HG03135 (cell line): Measurements from ENCODE around the gene ANO9.
"Not testable (repeated sequence)": the region's sequence is repeated elsewhere in the genome, so short reads cannot be mapped to it uniquely, and the experiment has no call there.

Experiments
- ATAC-seq: cut with Tn5 transposase; IDR thresholded peaks from one replicate; pipeline ENCODE4 v1.9.1; 2021; ENCODE audit warnings: mild to moderate bottlenecking, moderate library complexity; ENCODE audit not compliant: unreplicated experiment

Gene ANO9

DNA sequence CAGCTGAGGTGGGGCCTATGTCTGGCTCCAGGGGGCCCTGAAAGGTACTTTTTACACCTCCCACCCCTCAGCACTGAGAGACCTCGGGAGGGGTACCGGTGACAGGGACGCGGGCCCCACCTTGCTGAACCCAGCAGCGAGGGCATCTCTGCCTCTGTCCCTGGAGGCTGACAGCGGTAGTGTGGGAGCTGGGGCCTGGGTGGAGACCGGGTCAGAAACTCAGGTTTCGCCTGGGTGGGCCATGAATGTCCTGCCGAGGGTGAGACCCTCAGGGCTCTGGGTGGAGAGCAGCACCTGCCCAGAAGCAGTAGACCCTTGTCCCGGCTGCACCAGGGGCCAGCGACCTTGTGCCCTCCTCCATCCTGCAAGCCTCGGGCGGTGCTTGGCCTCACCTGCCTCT lies 30.5 kb upstream of the ANO9 start:
- no peak for ATAC-seq

DNA sequence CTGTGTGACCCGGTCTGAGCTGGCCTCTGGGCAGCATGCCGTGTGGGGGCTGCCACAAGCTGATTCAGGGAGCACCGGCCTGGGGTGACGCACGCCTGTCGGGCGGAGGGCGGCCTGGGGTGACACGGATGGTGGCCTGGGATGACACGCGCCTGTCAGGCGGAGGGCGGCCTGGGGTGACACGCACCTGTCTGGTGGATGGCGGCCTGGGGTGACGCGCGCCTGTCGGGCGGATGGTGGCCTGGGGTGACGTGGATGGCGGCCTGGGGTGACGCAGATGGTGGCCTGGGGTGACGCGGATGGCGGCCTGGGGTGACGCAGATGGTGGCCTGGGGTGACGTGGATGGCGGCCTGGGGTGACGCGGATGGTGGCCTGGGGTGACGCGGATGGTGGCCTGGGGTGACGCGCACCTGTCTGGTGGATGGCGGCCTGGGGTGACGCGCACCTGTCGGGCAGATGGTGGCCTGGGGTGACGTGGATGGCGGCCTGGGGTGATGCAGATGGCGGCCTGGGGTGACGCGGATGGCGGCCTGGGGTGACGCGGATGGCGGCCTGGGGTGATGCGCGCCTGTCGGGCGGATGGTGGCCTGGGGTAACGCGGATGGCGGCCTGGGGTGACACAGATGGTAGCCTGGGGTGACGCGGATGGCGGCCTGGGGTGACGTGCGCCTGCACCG lies 29.8 kb upstream of the ANO9 start:
- ATAC-seq = no peak

DNA sequence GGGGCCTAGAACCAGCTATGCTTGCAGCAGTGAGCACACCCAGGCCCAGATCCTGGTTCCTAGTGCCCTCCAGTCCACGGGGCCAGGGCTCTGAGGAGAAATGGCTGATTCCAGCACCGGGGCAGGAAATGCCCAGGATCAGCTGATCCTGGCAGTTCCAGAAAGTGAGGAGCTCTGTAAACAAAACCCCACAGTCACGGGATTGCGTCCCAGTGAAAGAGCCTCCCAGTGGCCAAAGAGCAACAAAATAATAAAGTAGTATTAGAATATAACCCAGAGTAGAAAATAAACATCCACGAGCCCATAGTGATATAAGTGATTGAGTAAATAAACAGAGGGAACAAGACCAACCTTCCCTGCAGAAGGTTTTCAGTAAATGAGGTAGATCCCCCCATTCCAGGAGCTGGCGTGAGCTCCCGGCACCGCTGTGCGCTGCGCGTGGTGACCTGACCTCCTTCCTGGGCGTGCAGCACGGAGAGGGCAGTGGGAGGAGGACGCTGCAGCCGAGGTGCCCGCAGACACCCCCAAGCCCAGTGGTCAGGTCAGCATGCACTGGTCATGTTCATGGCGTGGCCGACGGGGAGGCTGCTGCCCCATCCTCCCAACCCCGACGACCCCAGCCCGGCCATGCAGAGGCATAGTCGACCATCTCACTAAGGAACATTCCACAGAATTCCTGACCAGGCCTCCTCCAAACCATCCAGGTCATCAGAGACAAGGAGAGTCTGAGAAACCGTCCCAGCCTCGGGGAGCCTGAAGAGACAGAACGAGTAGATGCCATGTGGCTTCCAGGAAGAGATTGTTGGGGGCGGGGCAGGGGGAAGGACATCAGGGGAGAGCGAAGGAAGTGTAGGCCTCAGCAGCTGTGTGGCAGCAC lies 28.1 kb upstream of the ANO9 start:
- no peak for ATAC-seq

DNA sequence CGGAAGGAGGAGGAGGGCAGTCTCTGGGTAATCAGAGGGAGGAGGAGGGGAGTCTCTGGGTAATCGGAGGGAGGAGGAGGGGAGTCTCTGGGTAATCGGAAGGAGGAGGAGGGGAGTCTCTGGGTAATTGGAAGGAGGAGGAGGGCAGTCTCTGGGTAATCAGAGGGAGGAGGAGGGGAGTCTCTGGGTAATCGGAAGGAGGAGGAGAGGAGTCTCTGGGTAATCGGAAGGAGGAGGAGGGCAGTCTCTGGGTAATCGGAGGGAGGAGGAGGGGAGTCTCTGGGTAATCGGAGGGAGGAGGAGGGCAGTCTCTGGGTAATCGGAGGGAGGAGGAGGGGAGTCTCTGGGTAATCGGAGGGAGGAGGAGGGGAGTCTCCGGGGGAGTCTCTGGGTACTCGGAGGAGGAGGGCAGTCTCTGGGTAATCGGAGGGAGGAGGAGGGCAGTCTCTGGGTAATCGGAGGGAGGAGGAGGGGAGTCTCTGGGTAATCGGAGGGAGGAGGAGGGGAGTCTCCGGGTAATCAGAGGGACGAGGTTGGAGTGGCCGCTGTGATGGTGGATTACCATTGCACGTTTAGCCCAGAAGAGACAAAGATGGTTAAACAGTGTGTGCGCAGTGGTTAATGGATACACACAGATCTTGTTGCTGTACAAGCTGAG lies 27.3 kb upstream of the ANO9 start:
- not testable (repeated sequence) for ATAC-seq

DNA sequence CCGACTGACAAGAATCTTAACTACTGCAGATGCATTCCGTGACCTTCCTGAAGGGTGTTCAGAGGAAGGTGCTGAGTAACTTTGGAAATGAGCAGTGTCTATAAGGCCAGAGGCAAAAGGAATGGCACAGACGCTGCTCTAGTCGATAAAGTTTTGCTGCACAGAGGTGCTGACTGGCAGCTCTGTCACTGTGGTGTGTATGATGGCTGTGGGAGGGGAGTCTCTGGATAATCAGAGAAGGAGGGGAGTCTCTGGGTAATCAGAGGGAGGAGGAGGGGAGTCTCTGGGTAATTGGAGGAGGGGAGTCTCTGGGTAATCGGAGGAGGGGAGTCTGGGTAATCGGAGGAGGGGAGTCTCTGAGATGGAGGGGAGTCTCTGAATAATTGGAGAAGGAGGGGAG lies 26.7 kb upstream of the ANO9 start:
- no peak for ATAC-seq

DNA sequence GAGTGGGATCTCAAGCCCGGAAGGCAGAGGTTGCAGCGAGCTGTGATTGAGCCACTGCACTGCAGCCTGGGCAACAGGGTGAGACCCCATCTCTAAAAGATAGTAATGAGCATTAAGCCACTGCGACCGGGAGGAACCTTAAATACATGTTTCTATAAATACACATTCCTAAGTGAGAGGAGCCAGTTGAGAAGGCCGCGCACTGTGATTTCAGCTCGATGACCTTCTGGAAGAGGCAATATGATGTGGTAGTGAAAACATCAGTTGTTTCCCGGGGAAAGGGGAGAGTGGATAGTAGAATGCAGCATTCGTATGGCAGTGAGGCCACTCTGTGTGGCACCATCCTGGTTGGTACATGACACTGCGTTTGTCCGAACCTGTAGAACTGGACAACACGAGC lies 26.2 kb upstream of the ANO9 start:
- no peak for ATAC-seq

GRCh38 chr11:465896-466530 lies 24.2 kb upstream of the ANO9 start:
- no peak for ATAC-seq

- no peak for ATAC-seq
Observed at GRCh38 chr11:464316-464715, 22.5 kb upstream of the ANO9 start.

DNA sequence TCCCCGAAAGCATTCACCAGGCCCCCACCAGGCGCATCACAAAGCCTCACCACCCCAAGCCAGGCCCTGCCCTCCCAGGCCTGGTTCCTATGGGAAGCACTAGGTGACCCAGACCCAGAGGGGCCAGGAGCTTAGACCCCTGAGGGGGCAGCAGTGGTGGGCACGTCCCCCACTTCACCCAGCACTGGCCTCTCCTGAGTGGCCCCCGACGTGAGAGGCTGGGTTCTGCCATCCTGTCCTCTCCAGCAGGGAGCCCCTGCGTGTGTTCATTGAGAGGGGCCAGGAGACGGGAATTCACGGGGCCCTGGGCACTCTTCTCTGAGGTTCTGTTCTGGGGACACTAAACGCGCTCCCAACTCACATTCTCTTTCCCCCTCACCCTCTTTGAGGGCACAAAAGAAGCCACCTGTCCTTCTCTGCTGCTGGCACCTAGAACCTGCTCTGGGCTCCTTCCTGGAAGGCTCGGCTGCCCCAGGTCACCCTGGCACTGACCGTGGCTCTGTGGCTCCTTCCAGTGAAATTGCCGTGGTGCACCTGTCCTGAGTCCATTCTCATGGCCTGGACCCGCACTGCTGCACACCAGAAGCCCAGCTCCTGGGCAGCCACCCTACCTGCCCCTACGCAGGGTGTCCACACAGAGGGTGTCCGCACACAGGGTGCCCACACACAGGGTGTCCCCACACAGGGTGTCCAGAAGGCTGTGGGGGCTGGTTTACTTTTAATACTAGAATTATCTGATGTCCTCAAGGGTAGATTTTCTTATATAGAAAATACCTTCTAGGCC lies 20.5 kb upstream of the ANO9 start:
- no peak for ATAC-seq

- ATAC-seq = no peak
Observed at GRCh38 chr11:461626-462025, 19.8 kb upstream of the ANO9 start.

- no peak for ATAC-seq
Observed at GRCh38 chr11:460331-461199, 18.8 kb upstream of the ANO9 start.

- ATAC-seq = no peak
Observed at GRCh38 chr11:459511-460220, 17.9 kb upstream of the ANO9 start.

- ATAC-seq = no peak
Observed at GRCh38 chr11:457111-457760, 15.4 kb upstream of the ANO9 start.

- ATAC-seq = no peak
Observed at GRCh38 chr11:456533-456932, 14.7 kb upstream of the ANO9 start.

DNA sequence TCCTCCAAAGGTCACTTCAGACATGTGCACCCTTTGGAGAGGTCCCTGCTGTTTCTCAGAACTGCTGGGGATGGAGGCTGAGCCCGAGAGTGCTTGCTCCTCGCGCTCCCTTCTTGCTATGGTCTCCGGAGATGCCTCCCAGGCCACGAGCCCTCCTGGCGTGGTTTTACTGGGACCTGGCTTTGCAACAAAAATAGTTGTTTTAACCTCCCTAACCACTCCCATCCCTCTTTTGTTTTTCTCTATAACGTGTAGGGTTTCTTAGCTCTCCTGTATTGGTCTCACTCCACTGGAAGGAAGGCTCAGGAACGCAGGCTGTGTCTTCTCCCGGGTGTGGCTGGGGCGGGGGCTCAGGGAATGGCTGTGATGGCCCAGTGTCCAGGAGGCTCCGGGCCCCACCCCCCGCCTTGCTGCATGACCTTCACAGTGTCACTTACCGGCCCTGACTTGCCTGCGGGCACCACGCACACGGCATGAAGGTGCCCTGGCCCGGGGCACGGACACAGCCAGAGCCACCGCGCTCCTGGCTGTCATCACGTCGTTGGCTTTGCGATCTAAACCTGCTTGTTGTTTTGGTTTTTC lies 13.8 kb upstream of the ANO9 start:
- ATAC-seq = no peak

DNA sequence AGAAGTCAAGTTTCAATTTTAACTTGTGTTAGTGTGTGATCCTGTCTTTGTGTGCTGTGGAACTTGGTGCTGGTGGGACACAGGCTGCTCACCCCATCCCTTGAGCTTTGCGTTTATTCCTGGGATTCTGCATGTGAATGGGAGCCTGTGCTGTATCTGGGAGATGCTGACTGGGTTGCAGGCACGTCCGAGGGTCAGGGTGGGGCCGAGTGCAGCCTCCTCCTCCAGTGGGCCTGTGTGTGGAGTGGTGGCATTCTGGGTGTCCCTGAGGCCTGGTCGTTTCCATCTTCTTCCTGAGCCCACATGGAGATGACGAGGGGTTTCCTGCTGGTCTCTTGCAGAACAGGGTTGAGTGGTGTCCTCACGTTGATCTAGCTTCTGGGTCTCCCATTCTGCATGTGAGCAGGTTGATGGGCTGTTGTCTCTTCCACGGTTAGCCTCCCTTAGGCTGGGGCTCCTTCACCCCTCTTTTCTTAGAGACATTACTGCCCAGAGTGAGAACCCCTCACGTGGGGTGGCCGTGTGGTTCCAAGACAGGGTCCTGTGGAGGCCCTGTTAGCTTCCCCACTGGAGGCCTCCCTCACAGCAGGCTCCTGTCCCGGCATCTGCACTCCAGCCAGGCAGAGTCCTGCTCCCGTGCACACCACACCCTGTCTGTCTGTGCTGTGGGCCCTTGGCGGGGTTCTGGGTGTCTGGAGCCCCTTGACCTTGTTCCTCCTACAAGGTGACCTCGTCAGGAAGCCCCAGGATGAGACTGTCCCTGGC lies 13.2 kb upstream of the ANO9 start:
- ATAC-seq = no peak

DNA sequence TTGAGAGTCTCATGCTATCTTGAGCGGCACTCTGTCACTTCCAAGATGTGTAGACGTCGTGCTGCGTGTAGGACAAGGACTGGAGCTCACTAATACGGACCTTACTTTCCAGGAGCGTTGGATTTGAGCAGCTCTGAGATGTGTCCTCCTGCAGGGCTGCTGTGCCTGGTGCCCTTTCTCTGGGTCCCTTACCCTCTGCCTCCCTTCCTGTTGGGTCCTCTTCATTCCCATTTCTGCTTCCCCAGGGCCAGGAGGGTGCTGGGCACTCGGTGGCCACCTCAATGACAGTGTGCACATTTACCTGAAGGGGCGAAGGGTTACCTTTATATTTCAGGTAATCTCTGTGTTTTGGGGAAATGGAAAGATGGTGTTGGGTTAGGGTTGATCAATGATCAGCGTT lies 12.2 kb upstream of the ANO9 start:
- ATAC-seq = no peak
